CD4-positive, alpha-beta T cell treated with Interferon alpha-2 for 1 hour (primary cell): ENCODE measurements around the gene NFAT5.
"Not testable (repeated sequence)": the region's sequence is repeated elsewhere in the genome, so short reads cannot be mapped to it uniquely, and the experiment has no call there.

Experiments used
- DNase-seq, 2 donors: peaks; one replicate each; pipeline ENCODE4 v3.0.0-alpha.2; 2020 to 2022

NFAT5 gene

DNA sequence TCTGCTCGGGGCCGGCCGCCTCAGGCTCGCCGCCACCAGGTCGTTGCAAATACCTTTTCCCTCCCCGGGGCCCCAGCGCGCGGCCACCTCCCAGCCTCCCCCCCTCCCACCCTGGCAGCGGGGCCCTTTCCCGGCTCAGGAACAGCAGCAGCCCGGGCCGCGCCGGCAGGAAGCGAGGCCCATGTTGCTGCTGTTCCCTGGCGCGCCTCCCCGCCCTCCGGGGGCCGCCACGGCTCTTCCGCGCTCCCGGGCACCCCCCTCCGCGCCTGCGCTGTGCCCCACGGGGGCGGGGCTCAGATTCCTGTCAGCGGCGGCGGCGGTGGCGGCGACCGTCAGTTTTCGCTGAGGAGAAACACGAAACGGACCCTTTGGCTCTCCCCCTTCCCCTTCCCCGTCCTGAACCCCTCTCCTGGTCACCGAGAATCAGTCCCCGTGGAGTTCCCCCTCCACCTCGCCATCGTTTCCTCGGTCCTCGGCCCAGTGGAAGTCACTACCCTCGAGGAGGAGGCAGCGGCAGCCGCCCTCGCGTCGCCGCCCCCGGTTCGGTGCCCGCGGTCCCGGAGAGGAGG, at the start of gene NFAT5:
NFAT5 (plus strand) TSS at position 296 of the 569 bp plus-strand sequence. CDS start 336 bp downstream, outside the sequence.
- peak; percentile 84 to 93 for DNase-seq

GRCh38 chr16:69517914-69518313, 47.9 kb upstream of the NFAT5 start:
- not testable (repeated sequence) for DNase-seq

DNA sequence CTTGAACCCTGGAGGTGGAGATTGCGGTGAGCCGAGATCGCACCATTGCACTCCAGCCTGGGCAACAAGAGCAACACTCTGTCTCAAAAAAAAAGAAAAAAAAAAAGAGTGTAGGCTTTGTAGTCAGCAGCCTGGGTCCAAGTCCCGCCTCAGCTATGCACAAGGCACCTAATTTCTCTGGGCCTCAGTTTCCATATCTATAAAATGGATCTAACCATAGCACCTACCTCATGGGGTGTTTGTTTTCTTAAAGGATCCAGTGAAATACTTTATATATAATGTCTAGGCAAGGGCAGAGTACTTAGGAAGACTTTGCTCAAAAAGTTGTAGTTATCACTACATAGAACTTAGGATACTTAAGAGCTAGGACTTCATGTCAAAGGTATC, 45.4 kb upstream of the NFAT5 start:
- DNase-seq: no peak

GRCh38 chr16:69520800-69521602, 44.8 kb upstream of the NFAT5 start:
- DNase-seq: no peak

- no peak for DNase-seq
Measured at GRCh38 chr16:69522041-69522578, 43.7 kb upstream of the NFAT5 start.

DNA sequence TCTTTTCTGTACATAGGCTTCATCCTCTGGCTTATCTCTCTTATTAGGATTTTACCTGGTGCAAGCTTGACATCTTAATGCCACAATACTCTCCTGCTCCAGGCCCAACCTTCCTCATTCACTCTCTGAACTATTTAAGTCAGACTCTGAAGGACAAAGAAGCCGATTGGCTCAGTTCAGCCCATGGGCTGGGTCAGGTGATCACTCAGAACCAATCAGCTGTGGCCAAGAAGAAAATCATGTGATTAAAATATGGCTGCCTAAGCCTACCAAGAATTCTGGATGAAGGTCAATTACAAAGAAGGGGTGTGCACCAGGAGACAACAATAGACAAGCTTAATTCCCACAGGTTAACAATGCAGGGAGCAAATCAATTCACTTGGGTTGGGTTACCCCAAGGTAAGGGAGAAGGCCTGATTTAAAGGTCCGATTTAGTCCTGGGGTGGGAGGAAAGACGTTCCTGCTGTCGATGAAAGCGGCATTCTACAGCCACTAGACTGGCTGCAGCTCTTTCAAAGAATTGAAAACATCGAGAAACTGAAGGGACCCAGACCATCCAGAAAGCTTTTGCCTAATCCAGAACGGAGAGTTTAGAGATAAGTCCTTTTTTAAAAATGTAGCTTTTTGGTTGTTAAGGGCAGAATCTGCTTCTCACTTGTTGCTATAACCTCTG, 42.9 kb upstream of the NFAT5 start:
- no peak for DNase-seq

DNA sequence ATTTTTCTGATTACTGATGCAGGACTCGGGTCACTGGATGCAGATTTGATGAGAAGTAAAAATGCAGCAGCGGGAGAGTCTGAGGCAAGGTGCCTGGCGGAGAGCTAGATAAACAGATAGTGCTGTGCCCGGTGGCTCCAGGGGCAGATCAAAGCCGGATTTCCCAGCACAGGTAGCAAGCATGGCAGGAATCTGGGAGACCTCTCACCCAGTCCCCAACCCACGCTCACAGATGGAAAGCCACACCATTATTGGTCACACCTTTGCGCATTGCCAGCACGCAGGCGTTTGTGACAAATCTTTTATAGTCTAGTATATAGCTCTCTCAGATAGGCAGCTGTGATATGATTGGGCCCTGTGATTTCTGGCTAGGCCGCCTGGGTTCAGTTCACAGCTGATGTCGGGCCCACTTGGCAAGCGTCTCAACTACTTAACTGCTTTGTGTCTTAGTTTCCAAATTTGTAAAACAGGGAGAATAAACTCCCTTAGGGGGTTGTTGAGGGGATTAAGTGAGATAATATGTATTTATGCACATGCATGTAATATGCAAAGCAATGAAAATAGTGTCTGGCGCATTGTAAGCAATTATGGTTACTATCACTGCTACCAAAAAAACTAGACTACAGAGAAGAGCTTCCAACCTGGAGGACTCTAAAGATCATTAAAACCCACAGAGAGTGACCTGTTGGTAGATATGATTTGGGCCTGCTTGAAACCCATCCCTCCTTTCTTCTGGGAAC, 42.0 kb upstream of the NFAT5 start:
- DNase-seq: no peak

DNA sequence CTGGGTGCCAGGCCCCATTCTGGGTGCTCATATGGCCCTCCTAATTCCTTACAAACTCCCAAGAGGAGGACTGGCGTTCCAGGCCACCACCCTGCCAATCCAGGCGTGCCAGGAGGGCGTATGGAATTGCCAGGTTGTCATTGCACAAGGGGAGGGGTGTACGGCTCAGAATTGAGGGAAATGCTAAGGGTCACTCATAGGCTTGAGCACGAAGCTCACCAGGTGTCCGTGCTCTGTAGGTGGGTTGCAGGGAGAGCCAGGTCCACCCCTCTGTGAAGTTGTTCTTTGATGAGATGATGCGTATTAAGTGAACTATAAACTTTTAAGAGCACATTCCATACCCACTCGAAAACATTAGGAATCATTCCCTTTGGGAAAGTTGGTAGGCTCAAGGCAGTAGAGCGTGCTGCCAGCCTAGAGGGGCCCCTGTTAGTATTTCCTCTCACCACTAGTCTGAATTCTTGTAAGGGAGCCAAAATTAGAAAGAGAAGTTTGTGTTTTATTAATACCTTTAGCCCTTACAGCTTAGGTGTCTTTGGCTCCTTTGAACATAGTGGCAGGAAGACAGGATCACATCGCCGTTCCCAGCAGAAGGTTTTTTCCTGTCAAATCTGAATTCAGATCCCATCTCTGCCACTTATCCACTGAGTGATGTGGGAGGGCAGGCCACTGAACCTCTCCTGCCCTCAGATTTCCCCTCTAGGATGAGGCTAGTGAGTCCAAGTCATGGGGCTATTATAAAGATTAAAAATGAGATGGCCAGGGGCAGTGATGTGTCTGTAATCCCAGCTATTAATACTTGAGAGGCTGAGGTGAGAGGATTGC, 38.7 kb upstream of the NFAT5 start:
- DNase-seq: no peak

GRCh38 chr16:69531988-69532387, 33.8 kb upstream of the NFAT5 start:
- DNase-seq: no peak

DNA sequence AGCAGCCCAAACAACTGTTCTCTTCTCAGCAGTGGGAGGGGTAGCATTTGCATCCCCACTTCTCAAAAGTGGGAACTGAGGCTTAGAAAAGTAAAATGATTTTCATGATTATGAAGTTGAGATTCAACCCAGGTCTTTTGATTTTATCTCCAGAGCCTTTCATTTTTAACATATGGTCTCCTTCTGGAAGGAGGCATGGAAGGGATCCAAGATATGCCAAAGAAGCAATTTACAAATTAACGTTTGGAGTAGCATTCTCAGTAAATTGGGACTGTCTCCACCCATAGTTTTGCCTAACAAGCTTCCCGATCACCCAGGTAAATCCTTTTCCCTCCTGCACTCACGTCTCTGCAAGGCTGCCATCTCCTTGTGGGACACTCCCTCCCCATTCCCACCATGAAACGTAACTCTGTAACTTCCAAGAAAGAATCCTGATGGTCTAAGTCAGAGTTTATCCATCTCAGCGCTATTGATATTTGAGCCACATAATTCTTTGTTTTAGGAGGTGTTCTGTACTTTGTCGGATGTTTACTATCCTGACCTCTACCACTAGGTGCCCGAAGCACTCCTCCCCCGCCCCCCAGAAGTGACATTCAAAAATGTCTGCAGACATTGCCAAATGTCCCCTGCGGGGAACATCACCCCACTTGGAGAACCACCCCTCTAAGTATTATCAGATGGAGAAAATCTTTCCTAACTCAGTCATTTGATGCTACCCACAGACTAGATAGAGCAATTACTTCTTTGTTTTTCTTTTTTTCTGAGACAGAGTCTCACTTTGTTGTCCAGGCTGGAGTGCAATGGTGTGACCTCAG, 32.9 kb upstream of the NFAT5 start:
- no peak for DNase-seq

DNA sequence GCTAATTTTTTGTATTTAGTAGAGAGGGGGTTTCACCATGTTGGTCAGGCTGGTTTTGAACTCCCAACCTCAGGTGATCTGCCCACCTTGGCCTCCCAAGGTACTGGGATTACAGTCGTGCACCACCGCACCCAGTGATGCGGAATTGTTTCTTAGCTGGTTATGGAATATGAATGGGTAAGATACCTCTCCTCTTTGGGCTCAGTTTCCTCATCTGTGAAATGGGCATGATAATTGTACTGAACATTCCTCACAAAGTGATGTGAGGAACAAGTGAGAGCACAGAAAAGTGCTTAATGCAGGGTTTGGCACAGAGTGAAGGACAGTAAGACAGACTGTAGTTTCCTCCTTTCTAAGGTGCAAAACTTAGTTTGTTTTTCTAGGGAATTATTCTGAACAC, 31.0 kb upstream of the NFAT5 start:
- no peak for DNase-seq

GRCh38 chr16:69535123-69536050, 30.4 kb upstream of the NFAT5 start:
- no peak for DNase-seq

GRCh38 chr16:69537706-69538080, 28.1 kb upstream of the NFAT5 start:
- no peak for DNase-seq

DNA sequence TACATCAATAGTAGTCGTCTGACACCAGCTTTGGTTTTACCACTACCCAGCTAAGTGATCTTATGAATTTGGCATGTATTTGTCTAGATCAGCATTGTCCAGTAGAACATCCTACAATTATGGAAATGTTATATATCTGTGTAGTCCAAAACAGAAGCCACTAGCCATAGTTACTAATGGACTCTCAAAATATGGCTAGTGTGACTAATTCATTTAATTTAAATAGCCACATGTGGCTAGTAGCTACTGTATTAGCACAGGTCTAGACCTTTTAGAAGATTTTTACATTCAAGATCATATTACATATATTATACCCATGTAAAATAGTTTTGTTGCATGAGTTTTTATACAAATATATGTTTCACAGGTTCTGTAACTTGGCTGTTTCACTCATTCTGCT, 27.0 kb upstream of the NFAT5 start:
- DNase-seq: no peak

DNA sequence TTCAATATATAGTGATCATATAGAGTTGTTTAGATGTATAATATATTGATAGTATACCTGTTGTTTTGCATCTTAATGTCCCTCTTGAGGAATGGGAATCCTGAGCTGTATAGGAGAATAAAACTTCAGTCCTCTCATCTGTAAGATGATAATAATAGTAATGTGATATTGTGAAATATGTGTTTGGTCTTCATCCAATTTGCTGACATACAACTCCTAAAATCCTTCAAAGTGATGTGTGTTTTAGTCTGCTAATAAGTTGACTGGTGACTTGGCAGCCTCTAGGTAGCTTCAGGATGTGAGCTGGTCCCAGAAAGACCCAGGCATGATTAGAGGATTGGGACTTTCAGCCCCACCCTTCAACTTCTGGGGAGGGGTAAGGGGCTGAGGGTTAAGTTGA, 22.8 kb upstream of the NFAT5 start:
- no peak for DNase-seq

GRCh38 chr16:69544088-69544487, 21.7 kb upstream of the NFAT5 start:
- no peak for DNase-seq

GRCh38 chr16:69546663-69547062, 19.1 kb upstream of the NFAT5 start:
- DNase-seq: not testable (repeated sequence)

DNA sequence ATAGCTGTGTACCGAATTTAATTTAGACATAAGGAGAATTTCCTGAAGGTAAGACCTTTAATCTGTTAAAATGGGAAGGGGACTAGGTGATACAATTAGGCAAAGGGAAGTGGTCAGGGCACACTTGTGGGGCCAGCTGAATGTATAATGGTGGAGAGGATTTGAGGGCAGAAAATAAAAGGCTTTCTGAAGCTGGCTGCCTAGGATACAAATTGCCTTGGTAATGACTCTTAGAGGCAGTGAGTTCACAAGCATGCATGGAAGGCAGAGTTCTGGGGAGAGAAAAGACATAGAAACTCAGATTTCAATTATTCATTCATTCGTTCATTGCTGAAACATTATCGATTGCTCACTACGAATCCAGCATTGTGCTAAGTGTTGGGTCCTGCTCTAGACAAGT, 12.4 kb upstream of the NFAT5 start:
- no peak for DNase-seq

- no peak for DNase-seq
Measured at GRCh38 chr16:69554495-69554894, 11.3 kb upstream of the NFAT5 start.

DNA sequence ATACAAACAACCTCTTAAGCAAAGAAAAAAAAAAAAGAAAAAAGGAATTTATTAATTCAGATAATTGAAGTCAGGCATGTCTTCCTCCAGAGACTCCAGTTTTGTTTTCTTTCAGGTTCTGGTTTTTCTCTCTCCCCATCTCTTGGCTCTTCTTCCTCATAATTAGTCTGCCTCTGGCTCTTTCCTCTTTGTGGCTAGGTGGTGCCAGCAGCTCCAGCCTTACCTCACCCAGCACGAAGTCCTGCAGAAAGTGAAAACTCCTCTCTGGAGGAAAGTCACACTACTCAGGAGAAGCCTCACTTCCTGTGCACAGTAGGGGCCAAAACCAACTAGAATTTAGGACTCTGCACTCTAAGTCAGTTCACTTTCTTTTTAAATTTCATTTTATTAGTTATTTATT, 10.3 kb upstream of the NFAT5 start:
- no peak for DNase-seq
